Stimulated activated effector memory CD8-positive, alpha-beta T cell treated with anti-CD3 and anti-CD28 coated beads, Interleukin-12 subunit alpha, Interleukin-12 subunit beta, amount 100 ng/mL, for 72 hours (primary cell): ENCODE measurements around the gene ABCA2.

ENCODE experiments used
- ATAC-seq: fragments of 150-1000 bp; cut with Tn5 transposase; 2 replicates; pipeline ENCODE4 v1.10.0; 2021
- DNase-seq, 2 donors: peaks; one replicate each; pipeline ENCODE4 v3.0.0; 2021 to 2022; ENCODE audit warnings: low spot score in 2 of 2
- H3K27ac Mint-ChIP-seq: one replicate; pipeline ENCODE4 v1.8.0; 2022; ENCODE audit warnings: mild to moderate bottlenecking, mixed read lengths
- H3K36me3 Mint-ChIP-seq: one replicate; pipeline ENCODE4 v1.8.0; 2022; ENCODE audit warnings: mild to moderate bottlenecking, mixed read lengths
- H3K4me1 Mint-ChIP-seq: one replicate; pipeline ENCODE4 v1.8.0; 2022; ENCODE audit warnings: mixed read lengths
- H3K4me3 Mint-ChIP-seq: one replicate; pipeline ENCODE4 v1.8.0; 2022; ENCODE audit warnings: mild to moderate bottlenecking, mixed read lengths
- H3K9me3 Mint-ChIP-seq: one replicate; pipeline ENCODE4 v1.8.0; 2022; ENCODE audit warnings: mixed read lengths

ABCA2 gene

GRCh38 chr9:137027369-137028262 is at the start of gene ABCA2:
Gene ABCA2 (minus strand): TSS chr9:137028237. CDS start chr9:137028140, 97 bp downstream.
- no peaks in the 10 kb centered on the region for H3K9me3 Mint-ChIP-seq
- peak within 1 kb of the TSS; percentile 74 for H3K27ac Mint-ChIP-seq
- H3K36me3 Mint-ChIP-seq, result peaks cover 6% of the 10 kb centered on the region
- H3K4me1 Mint-ChIP-seq, result peaks cover 54% of the 10 kb centered on the region
- ATAC-seq (no peak), DNase-seq (no peak)
- peak within 1 kb of the TSS; percentile 82 for H3K4me3 Mint-ChIP-seq

GRCh38 chr9:137077010-137077747 is 49.1 kb upstream of the ABCA2 start, which contains the start of gene UAP1L1:
Gene UAP1L1 (plus strand): TSS chr9:137077517. CDS start chr9:137077533, 16 bp downstream.
- Mint-ChIP-seq H3K4me1 (peaks cover 1% of the 10 kb centered on the region), H3K4me3 (peak within 1 kb of the TSS; percentile 66), H3K9me3 (no peaks in the 10 kb centered on the region), H3K36me3 (peaks cover 39% of the 10 kb centered on the region), H3K27ac (peak within 1 kb of the TSS; percentile 37)
- ATAC-seq (peak; percentile 80), DNase-seq (peak; percentile 58 to 84)

GRCh38 chr9:137076636-137077009 is 48.6 kb upstream of the ABCA2 start:
- H3K4me3 Mint-ChIP-seq, result peak overlapping the region; percentile 66
- peaks cover 6% of the 10 kb centered on the region for H3K4me1 Mint-ChIP-seq
- peak overlapping the region; percentile 37 for H3K27ac Mint-ChIP-seq
- ATAC-seq (no peak), DNase-seq (no peak)
- H3K9me3 Mint-ChIP-seq, result no peaks in the 10 kb centered on the region
- peaks cover 34% of the 10 kb centered on the region for H3K36me3 Mint-ChIP-seq

- no peak overlapping the region for H3K4me3 Mint-ChIP-seq
- ATAC-seq (no peak), DNase-seq (no peak)
- no peaks in the 10 kb centered on the region for H3K9me3 Mint-ChIP-seq
- H3K36me3 Mint-ChIP-seq, result peaks cover 32% of the 10 kb centered on the region
- peaks cover 17% of the 10 kb centered on the region for H3K4me1 Mint-ChIP-seq
- H3K27ac Mint-ChIP-seq, result no peak overlapping the region
Measured at GRCh38 chr9:137075275-137075775, 47.3 kb upstream of the ABCA2 start.

GRCh38 chr9:137074657-137075274 is 46.7 kb upstream of the ABCA2 start:
- H3K9me3 Mint-ChIP-seq, result no peaks in the 10 kb centered on the region
- no peak overlapping the region for H3K4me3 Mint-ChIP-seq
- peaks cover 28% of the 10 kb centered on the region for H3K36me3 Mint-ChIP-seq
- no peak overlapping the region for H3K27ac Mint-ChIP-seq
- no peak for ATAC-seq
- peaks cover 17% of the 10 kb centered on the region for H3K4me1 Mint-ChIP-seq
- DNase-seq, result no peak

- Mint-ChIP-seq H3K9me3 (no peaks in the 10 kb centered on the region), H3K4me3 (no peak overlapping the region), H3K4me1 (peaks cover 17% of the 10 kb centered on the region), H3K27ac (no peak overlapping the region), H3K36me3 (peaks cover 20% of the 10 kb centered on the region)
- DNase-seq, result no peak
- no peak for ATAC-seq
Measured at GRCh38 chr9:137073992-137074399, 46.0 kb upstream of the ABCA2 start.

GRCh38 chr9:137071282-137071681 is 43.2 kb upstream of the ABCA2 start:
- ATAC-seq, result no peak

GRCh38 chr9:137070906-137071275 is 42.9 kb upstream of the ABCA2 start:
- peak overlapping the region; percentile 82 for H3K4me3 Mint-ChIP-seq
- ATAC-seq (no peak), DNase-seq (no peak)
- H3K36me3 Mint-ChIP-seq, result peaks cover 12% of the 10 kb centered on the region
- H3K4me1 Mint-ChIP-seq, result peaks cover 24% of the 10 kb centered on the region
- H3K9me3 Mint-ChIP-seq, result no peaks in the 10 kb centered on the region
- H3K27ac Mint-ChIP-seq, result peak overlapping the region; percentile 92

More at GRCh38 chr9:137071282-137071681, 43.2 kb upstream of the ABCA2 start:
- H3K27ac Mint-ChIP-seq, result peak overlapping the region; percentile 92
- peaks cover 24% of the 10 kb centered on the region for H3K4me1 Mint-ChIP-seq
- H3K36me3 Mint-ChIP-seq, result peaks cover 12% of the 10 kb centered on the region
- no peaks in the 10 kb centered on the region for H3K9me3 Mint-ChIP-seq
- peak overlapping the region; percentile 82 for H3K4me3 Mint-ChIP-seq
- no peak for DNase-seq

GRCh38 chr9:137070201-137070905 is 42.3 kb upstream of the ABCA2 start, which contains the start of gene SAPCD2:
Gene SAPCD2 (minus strand): TSS chr9:137070557. CDS start chr9:137070460, 97 bp downstream.
- Mint-ChIP-seq H3K4me1 (peaks cover 24% of the 10 kb centered on the region), H3K9me3 (no peaks in the 10 kb centered on the region), H3K4me3 (peak within 1 kb of the TSS; percentile 82), H3K27ac (peak within 1 kb of the TSS; percentile 92), H3K36me3 (peaks cover 12% of the 10 kb centered on the region)
- DNase-seq (peak; percentile 76 to 90), ATAC-seq (peak; percentile 93)

- no peak overlapping the region for H3K27ac Mint-ChIP-seq
- DNase-seq, result no peak
- H3K4me3 Mint-ChIP-seq, result peak overlapping the region; percentile 82
- H3K36me3 Mint-ChIP-seq, result peaks cover 12% of the 10 kb centered on the region
- no peaks in the 10 kb centered on the region for H3K9me3 Mint-ChIP-seq
- ATAC-seq, result peak; percentile 6
- peaks cover 24% of the 10 kb centered on the region for H3K4me1 Mint-ChIP-seq
Measured at GRCh38 chr9:137069508-137070091, 41.6 kb upstream of the ABCA2 start.

GRCh38 chr9:137068539-137069507 is 40.8 kb upstream of the ABCA2 start:
- Mint-ChIP-seq H3K27ac (no peak overlapping the region), H3K9me3 (no peaks in the 10 kb centered on the region), H3K4me1 (peaks cover 29% of the 10 kb centered on the region), H3K36me3 (peaks cover 12% of the 10 kb centered on the region), H3K4me3 (peak overlapping the region; percentile 82)
- no peak for ATAC-seq
- DNase-seq, result no peak

- H3K36me3 Mint-ChIP-seq, result peaks cover 12% of the 10 kb centered on the region
- H3K9me3 Mint-ChIP-seq, result no peaks in the 10 kb centered on the region
- DNase-seq, result peak; percentile 83 to 91
- peaks cover 30% of the 10 kb centered on the region for H3K4me1 Mint-ChIP-seq
- peak overlapping the region; percentile 81 for H3K27ac Mint-ChIP-seq
- peak; percentile 67 for ATAC-seq
- peak overlapping the region; percentile 82 for H3K4me3 Mint-ChIP-seq
Measured at GRCh38 chr9:137067860-137068538, 40.0 kb upstream of the ABCA2 start.
